Brain pericyte (primary cell): ENCODE measurements around the gene FAM111A.

Source experiments
- DNase-seq: peaks from one replicate; pipeline ENCODE4 v3.0.0-alpha.2; 2012; ENCODE audit warnings: low read depth, low spot score

Gene FAM111A

GRCh38 chr11:59199546-59200422, 57.1 kb downstream of the FAM111A start:
- DNase-seq = no peak

GRCh38 chr11:59200423-59200746, 57.7 kb downstream of the FAM111A start:
- no peak for DNase-seq

DNA sequence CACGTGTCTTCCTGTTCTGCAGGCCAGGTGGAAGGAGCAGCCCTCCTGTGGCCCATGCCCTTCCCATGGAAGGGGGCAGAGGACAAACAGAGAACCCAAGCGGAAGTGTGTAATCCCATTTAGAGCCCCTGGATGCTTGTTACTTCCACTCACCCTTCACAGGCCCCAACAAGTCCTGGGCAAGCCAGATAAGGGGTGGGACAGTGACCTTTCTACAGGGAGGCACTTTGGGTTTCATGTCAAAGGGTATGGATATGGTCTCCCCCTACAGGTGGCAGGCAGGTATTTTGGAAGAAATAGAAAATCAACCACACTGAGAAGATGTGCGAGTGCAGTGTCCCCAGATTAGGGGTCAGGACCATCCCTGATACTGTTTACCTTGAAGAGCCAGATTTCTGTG, 58.7 kb downstream of the FAM111A start:
- no peak for DNase-seq
